ENCODE data around the gene CDC42. TPM values are rescaled to one million over a fixed set of nuclear protein-coding genes. Genes with fewer than 3 reads are reported as not detected.
"Not testable (repeated sequence)": the region's sequence is repeated elsewhere in the genome, so short reads cannot be mapped to it uniquely, and the experiment has no call there.

The CDC42 gene
- polyA plus RNA-seq, 4 donors, result 349 to 435 (median 419) TPM

DNA sequence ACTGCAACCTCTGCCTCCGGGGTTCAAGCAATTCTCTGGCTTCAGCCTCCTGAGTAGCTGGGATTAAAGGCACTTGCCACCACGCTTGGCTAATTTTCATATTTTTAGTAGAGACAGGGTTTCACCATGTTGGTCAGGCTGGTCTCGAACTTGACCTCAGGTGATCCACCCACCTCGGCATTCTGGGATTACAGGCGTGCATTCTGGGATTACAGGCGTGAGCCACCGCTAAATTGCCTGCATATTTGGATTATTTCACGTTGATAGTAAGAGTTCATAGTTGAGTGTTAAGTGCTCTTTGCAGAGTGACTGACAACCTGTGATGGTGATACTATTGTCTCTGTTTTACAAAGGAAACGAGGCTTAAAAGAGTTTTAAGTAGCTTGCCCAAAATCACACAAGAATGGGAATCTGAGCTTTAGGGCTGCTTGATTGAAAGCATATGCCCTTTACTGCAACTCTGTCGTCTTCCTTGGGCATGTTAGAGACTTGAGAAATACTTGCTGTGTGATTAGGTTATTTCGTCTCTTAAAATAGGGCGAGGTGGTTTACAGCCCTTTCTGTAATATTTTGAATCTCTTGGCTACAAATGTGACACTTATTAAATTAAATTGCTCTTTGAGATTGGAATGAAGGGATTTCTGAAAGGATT lies 12.4 kb downstream of the CDC42 start:
- DNase-seq (ENCODE audit: low read depth in 4 of 4, low spot score in 3 of 4), result no peak

DNA sequence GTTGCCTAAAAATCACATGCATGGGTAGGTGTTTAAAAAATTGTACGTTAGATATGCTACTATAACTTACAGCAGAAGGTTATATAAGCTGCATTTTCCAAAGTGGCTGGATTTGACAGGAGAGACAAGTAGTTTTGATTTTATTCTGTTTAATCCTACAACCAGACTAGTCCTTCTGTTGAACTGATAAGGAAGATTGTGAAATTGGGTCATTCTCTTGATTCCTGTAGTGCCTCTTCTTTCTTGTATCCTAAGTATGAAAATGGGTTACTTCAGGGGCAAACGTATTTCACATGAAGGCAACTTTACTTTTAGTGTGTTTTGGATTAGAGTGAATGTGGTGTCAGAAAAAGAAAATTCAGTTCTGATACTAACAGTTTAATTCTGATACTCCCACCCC lies 19.0 kb downstream of the CDC42 start:
- no peak for DNase-seq (ENCODE audit: low read depth in 4 of 4, low spot score in 3 of 4)

DNA sequence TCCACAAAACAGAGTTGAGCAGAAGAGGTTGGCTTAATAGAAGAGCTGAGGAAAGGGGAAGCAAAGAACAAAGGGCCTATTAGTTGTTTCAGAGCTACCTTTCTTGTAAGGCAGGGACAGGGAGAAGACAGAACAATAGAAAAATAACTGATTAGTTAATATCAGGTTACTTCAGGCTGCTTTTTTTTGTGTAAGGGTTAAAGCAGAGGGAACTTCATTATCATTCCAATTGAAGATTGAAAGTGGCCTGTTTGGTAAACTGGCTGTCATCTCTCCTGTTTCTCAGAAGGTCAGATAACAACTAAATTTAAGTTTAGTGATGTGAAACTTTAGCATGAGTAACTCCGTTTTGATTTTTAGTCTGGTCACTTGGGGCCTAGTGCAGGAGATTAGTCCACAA lies 22.3 kb downstream of the CDC42 start:
- no peak for DNase-seq (ENCODE audit: low read depth in 4 of 4, low spot score in 3 of 4)

DNA sequence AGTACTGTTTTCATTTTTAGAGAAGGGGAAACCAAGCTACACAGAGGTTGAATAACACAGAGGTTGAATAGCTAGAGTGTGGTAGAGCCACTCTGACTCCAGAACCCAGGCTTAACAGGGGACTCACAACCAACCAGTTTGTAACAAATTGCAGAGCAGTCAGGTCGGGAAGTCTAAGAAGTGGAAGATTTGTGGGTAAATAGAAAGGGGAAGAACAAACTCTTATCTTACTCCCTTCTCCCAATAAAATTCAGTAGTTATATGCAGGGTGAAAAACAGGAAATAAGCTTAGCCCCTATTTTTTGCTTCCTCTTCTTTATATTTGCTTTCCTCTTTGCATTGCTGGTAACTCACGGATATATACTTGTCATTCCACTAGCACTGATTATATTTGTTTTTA lies 23.2 kb downstream of the CDC42 start:
- no peak for DNase-seq (ENCODE audit: low read depth in 4 of 4, low spot score in 3 of 4)

DNA sequence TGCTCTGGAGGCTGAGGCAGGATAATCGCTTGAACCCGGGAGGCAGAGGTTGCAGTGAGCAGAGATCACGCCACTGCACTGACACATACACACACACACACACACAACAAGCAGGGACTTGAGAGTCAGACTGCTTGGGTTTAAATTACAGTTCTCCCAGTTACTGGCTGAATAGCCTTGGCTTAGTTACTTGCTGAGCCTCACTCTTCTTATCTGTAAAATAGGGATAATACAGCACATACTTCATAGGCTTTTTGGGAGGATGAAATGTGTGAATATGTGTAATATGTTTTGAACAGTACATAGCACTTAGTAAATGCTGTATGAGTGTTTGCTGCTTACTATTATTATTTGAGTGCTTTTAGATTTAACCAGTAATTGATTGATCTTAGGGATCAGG lies 23.8 kb downstream of the CDC42 start:
- DNase-seq (ENCODE audit: low read depth in 4 of 4, low spot score in 3 of 4), result no peak

DNA sequence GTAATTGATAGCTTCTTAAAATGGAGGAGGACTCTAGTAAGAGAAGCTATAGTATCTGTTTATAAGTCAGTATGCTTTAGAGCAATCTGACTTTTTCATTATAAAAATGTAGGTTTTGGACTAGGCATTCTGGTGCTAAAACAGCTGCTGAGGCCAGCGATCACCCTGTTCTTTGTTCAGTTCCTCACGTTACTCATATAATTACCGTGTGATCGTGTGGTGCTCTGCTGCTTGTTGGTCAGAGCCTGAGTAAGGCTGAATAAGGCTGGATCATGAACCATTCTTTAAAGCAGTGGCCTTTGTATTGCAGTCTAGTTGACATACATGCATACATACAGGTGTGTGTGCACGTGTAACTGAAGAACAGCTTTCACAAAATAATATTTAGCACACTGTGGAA lies 25.2 kb downstream of the CDC42 start:
- no peak for DNase-seq (ENCODE audit: low read depth in 4 of 4, low spot score in 3 of 4)

DNA sequence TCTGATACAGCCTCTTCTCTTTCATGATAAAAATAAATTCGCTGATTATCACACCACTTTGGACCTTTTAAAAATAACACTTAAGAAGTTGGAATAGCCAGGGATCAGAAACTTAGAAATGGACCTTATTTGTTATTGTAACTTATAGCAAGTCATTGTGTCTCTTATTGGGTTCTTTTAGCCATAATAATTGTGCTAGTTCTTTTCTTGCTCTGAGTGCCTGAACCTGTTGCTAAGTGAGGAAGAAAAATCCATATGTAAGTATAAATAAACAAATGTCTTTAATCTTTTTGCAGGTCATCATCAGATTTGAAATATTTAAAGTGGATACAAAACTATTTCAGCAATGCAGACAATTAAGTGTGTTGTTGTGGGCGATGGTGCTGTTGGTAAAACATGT lies 25.6 kb downstream of the CDC42 start:
- DNase-seq (ENCODE audit: low read depth in 4 of 4, low spot score in 3 of 4), result no peak

DNA sequence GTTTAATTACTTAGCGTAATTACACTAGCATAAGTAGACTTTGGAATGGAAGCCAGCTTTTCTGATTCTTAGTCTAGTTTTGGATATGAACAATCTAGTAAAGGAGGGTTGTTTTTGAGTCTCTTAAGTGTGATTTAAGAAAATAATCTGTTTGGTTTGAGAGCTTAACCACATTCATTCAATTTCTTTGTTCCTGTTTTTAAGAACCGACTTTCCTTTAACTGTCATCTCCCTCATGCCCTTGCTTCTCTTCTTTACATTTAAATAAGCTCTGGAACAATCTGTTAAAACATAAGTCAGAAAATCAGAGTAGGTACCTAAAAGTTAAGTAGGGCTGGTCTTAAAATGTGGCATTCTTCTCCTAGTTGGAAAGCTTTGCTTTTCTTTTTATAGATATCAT lies 27.7 kb downstream of the CDC42 start:
- DNase-seq (ENCODE audit: low read depth in 4 of 4, low spot score in 3 of 4), result no peak

DNA sequence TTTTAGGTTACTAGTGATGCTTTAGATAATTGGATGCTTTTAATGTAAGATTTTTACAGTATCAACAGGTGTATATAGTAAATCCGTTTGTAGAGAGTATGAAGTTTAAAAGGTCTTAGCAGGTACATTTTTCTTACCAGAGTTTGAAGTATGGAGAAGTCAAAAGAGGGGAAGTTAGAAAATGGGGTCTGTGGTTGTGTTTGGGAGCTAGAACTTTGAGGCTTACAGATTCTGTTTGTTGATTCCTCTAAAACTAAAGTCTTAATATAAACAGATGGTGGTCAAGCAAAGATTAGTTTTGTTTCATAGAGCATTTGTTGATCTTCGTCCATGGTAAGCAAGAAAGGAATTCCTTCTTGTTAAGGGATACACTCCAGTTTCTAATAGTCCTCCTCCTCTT lies 35.8 kb downstream of the CDC42 start:
- DNase-seq (ENCODE audit: low read depth in 4 of 4, low spot score in 3 of 4), result no peak

DNA sequence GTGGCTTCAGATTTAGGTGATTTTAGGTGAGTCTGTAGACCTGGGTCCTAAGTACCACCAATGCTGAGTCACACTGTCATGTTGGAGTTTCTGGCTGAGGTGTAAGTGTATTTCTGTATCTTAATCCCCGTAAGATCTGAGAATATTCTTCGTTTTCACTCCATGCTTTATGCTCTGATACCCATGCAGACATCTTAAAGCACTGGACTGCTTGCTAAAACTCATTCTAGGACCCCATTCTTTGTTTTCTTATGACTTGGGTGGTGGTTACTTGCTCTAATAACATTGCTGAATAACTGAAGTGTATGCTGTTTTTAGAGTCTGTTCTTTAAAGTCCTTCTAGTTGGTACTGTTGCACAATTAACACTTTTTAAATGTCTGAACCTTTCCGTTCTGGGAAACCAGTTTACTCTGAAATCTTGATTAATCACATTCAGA lies 36.6 kb downstream of the CDC42 start:
- no peak for DNase-seq (ENCODE audit: low read depth in 4 of 4, low spot score in 3 of 4)

DNA sequence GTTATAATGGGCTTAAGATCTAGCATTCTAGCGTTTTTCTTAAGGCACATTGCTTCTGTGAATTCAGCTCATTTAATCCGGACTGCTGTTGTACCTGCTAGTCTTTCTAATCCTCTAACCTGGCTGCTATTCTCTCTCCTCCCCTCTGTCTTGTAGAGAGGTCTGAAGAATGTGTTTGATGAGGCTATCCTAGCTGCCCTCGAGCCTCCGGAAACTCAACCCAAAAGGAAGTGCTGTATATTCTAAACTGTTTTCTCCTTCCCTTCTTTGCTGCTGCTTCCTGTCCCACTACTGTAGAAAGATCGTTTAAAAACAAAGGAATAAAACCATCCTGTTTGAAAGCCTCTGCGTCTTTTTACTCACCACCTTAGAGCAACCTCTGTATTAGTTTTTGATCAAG lies 37.3 kb downstream of the CDC42 start:
- no peak for DNase-seq (ENCODE audit: low read depth in 4 of 4, low spot score in 3 of 4)

DNA sequence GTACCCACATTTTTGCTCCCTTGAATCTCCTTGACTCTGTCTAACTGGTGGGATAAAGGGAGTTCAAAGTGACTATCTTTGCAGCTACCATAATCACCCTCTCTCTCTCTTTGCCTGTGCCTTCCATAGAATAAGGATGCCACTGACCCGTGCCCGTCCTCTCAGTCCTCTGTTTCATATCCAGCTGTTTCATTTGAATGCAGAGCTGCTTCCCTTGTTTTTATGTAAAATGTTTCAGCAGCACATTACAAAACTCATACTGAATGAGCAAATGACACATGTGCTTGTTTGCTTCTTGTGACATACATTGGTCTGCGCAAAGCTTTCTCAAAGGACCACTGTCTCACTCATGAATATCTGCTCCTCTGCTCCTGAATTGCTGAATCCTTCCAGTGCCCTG lies 38.4 kb downstream of the CDC42 start:
- DNase-seq (ENCODE audit: low read depth in 4 of 4, low spot score in 3 of 4), result no peak

DNA sequence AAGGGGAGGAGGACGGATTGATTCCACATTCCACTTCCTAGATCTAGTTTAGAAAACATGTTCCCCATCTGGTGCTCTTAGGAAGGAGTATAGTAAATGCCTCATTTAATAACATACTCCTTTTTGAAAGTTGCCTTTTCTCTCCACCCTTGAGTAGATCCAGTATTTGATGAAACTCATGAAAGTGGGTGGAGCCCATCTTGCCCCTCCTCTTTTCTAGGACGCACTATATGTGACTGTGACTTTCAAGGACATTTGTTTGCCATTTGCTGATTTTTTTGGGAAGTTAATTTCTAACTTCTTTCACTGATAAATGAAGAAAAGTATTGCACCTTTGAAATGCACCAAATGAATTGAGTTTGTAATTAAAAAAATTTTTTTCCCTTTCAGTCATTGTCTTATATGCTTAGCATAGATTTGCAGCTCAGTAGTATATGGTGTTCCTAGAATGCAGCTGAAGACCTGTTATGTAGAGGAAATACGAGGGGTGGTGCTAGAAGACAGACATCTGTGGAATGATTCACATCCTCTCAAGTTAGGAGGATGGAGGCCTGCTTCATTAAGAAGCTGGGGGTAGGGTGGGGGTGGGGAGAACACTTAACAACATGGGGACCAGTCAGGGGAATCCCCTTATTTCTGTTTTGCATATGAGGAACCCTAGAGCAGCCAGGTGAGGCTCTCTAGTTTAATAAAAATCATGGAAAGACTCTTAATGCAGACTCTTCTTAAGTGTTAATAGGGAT lies 39.7 kb downstream of the CDC42 start:
- not testable (repeated sequence) for DNase-seq (ENCODE audit: low read depth in 4 of 4, low spot score in 3 of 4)

DNA sequence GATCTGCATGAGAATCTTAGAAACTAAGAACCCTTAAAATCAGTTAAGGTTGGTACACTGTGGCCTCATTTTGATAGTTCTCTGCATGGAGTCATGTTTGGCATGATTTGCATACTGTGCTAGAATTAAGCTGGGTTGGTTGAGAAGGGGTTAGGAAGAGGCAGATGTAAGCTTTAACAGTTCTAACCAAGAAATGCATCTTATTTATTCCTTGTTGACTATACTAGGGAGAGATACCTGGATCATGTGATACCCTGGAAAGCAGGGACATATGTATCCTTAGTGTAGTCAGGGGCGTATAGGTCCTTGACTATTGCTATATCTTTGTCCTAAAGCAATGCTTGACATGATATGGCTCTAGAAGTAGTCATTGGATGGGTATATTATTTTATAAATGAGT lies 41.0 kb downstream of the CDC42 start:
- DNase-seq (ENCODE audit: low read depth in 4 of 4, low spot score in 3 of 4), result no peak

DNA sequence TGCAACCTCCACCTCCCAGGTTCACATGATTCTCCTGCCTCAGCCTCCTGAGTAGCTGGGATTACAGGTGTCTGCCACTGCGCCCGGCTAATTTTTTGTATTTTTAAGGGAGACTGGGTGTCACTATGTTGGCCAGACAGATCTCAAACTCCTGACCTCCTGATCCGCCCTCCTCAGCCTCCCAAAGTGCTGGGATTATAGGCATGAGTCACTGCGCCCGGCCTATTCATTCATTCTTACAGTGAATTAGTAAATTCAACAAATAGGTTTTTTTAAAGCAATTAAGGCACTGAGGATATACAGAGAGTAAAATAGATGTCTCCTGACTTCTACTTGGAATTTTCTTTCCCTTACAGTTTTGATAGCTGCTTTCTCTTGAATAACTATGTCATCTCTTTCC lies 43.5 kb downstream of the CDC42 start:
- no peak for DNase-seq (ENCODE audit: low read depth in 4 of 4, low spot score in 3 of 4)

DNA sequence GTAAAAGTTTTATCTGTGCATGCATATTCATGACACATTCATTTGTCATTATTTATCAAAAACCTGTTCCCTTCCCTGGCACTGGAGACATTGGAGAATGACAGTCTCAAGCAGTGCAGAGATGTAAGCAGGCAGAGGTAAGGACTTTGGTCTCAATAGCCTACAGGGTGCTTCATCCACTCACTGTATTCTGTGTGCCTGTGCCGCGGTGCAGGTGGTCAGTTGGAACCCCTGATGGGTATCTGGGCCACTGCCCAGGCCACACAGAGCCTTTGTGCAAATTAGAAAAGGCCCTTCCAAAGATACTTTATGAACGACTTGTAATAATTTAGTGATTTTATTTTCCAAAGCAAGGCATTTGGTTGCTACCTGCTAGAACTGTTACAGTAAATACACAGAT lies 44.0 kb downstream of the CDC42 start:
- no peak for DNase-seq (ENCODE audit: low read depth in 4 of 4, low spot score in 3 of 4)

DNA sequence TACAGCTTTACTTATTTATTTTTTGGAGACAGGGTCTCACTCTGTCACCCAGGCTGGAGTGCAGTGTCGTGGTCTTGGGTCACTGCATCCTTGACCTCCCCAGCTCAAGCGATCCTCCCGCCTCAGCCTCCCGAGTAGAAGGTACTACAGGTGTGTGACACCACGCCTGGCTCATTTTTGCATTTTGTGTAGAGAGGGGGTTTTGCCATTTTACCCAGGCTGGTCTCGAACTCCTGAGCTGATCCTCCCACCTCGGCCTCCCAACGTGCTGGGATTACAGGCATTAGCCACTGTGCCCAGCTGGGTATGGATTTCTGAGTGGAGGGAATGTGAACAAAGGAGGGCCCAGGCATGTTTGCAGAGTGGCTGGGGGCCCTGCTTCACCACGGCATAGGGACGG lies 46.2 kb downstream of the CDC42 start:
- DNase-seq (ENCODE audit: low read depth in 4 of 4, low spot score in 3 of 4), result no peak

DNA sequence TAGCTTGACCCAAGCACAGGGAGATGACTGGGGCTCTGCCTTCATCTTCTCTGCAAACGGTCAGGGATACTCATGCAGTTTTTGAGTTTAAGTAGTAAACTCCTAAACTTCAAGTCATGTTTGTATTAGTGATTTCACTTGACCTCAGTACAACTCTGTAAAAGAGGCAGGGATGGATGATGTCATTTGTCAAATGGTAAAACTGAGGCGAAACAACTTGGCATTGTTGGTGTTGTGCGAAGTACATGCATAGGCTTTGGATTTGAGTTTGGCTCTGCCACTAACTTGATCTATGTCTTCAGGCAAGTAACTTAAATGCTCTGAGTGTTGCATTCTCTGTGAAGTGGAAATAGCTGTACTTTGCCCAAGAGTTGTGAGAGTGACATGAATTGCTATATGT lies 47.7 kb downstream of the CDC42 start:
- no peak for DNase-seq (ENCODE audit: low read depth in 4 of 4, low spot score in 3 of 4)

DNA sequence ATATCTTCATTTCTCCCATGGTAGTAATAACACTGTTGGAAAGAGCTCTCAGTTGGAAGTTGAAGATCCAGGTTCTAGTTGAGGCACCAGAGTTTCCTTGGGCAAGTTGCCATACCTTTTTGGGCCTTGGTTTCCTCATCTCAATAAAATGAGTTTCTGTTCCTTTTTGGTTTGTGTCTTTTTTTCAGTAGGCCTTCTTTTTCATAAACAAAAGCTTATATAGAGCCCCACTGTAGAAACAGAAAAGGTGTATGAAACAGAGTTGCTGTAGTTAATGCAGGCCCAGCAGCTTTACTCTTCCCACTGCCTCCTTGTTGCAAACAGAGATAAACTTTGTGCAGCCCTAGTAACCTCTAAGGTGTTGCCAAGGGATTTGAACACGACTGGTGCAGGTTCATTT lies 48.7 kb downstream of the CDC42 start:
- no peak for DNase-seq (ENCODE audit: low read depth in 4 of 4, low spot score in 3 of 4)

DNA sequence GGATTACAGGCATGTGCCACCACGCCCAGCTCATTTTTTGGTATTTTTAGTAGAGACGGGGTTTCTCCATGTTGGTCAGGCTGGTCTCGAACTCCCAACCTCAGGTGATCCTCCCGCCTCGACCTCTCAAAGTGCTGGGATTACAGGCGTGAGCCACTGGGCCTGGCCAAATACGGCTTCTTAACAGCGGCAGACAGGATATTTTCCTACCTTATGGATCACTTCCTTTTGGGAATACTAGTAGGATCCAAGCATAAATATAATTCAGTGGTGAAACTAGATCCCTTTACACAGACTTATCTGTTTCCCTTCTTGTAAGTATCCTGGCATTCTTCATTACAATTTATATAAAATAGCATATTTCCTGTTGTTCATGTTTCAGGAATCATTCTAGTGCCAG lies 49.5 kb downstream of the CDC42 start:
- no peak for DNase-seq (ENCODE audit: low read depth in 4 of 4, low spot score in 3 of 4)

DNA sequence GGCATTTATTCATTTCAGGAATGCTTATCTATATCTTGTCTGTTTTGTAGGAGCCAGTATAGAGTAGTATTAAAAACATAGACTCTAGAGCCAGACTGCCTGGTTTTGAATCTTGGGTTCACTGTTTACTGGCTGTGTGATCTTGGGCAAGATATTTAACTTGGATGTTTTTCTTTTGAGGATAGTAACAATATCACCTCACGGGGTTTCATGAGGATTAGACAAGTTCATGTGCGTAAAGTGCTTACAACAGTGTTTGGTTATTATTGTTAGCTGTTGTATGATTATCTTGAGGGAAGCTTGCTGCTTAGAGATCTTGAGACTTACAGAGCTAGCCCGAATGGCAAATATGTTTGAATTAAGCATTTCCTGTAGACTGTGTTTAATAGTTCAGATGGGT lies 50.2 kb downstream of the CDC42 start:
- no peak for DNase-seq (ENCODE audit: low read depth in 4 of 4, low spot score in 3 of 4)

DNA sequence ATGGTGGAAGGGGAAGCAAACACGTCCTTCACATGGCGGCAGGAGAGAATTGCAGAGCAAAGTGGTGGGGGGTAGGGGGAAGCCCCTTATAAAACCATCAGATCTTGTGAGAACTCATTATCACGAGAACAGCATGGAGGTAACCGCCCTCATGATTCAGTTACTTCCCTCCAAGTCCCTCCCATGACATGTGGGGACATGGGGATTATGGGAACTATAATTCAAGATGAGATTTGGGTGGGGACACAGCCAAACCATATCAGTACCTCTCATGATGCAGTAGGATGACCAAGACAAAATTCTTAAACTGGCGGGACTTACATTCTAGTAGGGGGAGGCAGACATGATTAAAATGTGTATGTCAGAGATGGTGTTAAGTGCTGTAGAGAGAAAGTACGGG lies 51.6 kb downstream of the CDC42 start:
- no peak for DNase-seq (ENCODE audit: low read depth in 4 of 4, low spot score in 3 of 4)

Measured in right renal pelvis (tissue), 4 donors.